HepG2 (cell line): ENCODE results near the gene FGFR3. TPM values are rescaled to one million over a fixed set of nuclear protein-coding genes. Genes with fewer than 3 reads are reported as not detected.
A peak's percentile ranks its signal among the peaks of the same experiment; 100 is the strongest.

ENCODE experiments used
- ARHGAP35 ChIP-seq: sonication (generic); formaldehyde crosslinking; IDR thresholded peaks from 2 replicates; pipeline ENCODE4 v1.9.0; 2022; ENCODE audit warnings: mild to moderate bottlenecking, inconsistent platforms, moderate library complexity, missing genetic modification reagents, borderline replicate concordance
- BORCS8-MEF2B ChIP-seq: sonication (generic); formaldehyde crosslinking; IDR thresholded peaks from 2 replicates; pipeline ENCODE4 v1.8.0; 2022; ENCODE audit warnings: mild to moderate bottlenecking, missing genetic modification reagents
- CEBPG ChIP-seq: IDR thresholded peaks from 2 replicates; pipeline ENCODE4 v1.6.1; 2016
- HDAC1 ChIP-seq: sonication (generic); formaldehyde crosslinking; IDR thresholded peaks from 2 replicates; pipeline ENCODE4 v1.5.1; 2020; ENCODE audit warnings: mild to moderate bottlenecking, missing genetic modification reagents
- IRF2 ChIP-seq: IDR thresholded peaks from 2 replicates; pipeline ENCODE4 v1.6.1; 2018; ENCODE audit warnings: missing genetic modification reagents, missing compliant biosample characterization
- KAT2B ChIP-seq: fragments of 150-350 bp; IDR thresholded peaks from 2 replicates; pipeline ENCODE4 v1.6.1; 2014; ENCODE audit warnings: low read depth, low read length, borderline replicate concordance
- MAX ChIP-seq: IDR thresholded peaks from 2 replicates; pipeline ENCODE4 v1.6.1; 2012; ENCODE audit warnings: inconsistent platforms
- MBNL3 ChIP-seq: fragments of 250-450 bp; sonication (Bioruptor Pico); conservative IDR thresholded peaks from 2 replicates; pipeline ENCODE4 v1.8.0; 2022; ENCODE audit warnings: mild to moderate bottlenecking, inconsistent platforms
- MXD4 ChIP-seq: IDR thresholded peaks from 2 replicates; pipeline ENCODE4 v1.6.1; 2016; ENCODE audit warnings: mild to moderate bottlenecking, missing biosample characterization, missing genetic modification reagents
- NFATC3 ChIP-seq: sonication (generic); formaldehyde crosslinking; IDR thresholded peaks from 2 replicates; pipeline ENCODE4 v1.5.1; 2020; ENCODE audit warnings: mild to moderate bottlenecking, missing genetic modification reagents
- RCOR2 ChIP-seq: IDR thresholded peaks from 2 replicates; pipeline ENCODE4 v1.6.1; 2016; ENCODE audit warnings: missing biosample characterization, missing genetic modification reagents
- SIN3B ChIP-seq: fragments of 150-350 bp; IDR thresholded peaks from 2 replicates; pipeline ENCODE4 v1.6.1; 2014; ENCODE audit warnings: low read length
- SMAD1 ChIP-seq: sonication (generic); formaldehyde crosslinking; IDR thresholded peaks from 2 replicates; pipeline ENCODE4 v1.4.0; 2020; ENCODE audit warnings: missing genetic modification reagents, low read depth, mild to moderate bottlenecking, borderline replicate concordance
- TEAD3 ChIP-seq: optimal IDR thresholded peaks from 2 replicates; pipeline ENCODE3; 2016; ENCODE audit warnings: borderline replicate concordance
- XBP1 ChIP-seq: sonication (generic); formaldehyde crosslinking; IDR thresholded peaks from 2 replicates; pipeline ENCODE4 v1.5.0; 2020; ENCODE audit warnings: missing genetic modification reagents
- ZMAT3 ChIP-seq: sonication (generic); formaldehyde crosslinking; conservative IDR thresholded peaks from 2 replicates; pipeline ENCODE4 v1.7.0; 2021; ENCODE audit warnings: missing genetic modification reagents
- ZNF10 ChIP-seq: sonication (generic); formaldehyde crosslinking; IDR thresholded peaks from 2 replicates; pipeline ENCODE4 v1.4.0; 2020; ENCODE audit warnings: mild to moderate bottlenecking, low read depth, missing genetic modification reagents, borderline replicate concordance
- ZNF232 ChIP-seq: sonication (generic); formaldehyde crosslinking; IDR thresholded peaks from 2 replicates; pipeline ENCODE4 v1.4.0; 2020; ENCODE audit warnings: missing genetic modification reagents, borderline replicate concordance
- ZNF552 ChIP-seq: sonication (generic); formaldehyde crosslinking; IDR thresholded peaks from 2 replicates; pipeline ENCODE4 v1.9.0; 2022; ENCODE audit warnings: missing genetic modification reagents, mild to moderate bottlenecking, borderline replicate concordance
- ZNF557 ChIP-seq: sonication (generic); formaldehyde crosslinking; IDR thresholded peaks from 2 replicates; pipeline ENCODE4 v1.4.0; 2020; ENCODE audit warnings: missing genetic modification reagents
- ZNF746 ChIP-seq: sonication (generic); formaldehyde crosslinking; IDR thresholded peaks from 2 replicates; pipeline ENCODE4 v1.8.0; 2022; ENCODE audit warnings: mild to moderate bottlenecking, missing genetic modification reagents
- polyA plus RNA-seq, 8 experiments: library from polyadenylated mRNA; depleted of rRNA in 3 of 8; stranded (reverse) in 7 of 8; unstranded in 1 of 8; fragments of >200 nt; fragmentation: Illumina TruSeq in 4 of 8; extraction: Trizol in 4 of 8; gene quantifications; 2 replicates each; pipeline versions ENCODE4 v1.2.1 to v1.2.3, GENCODE V29; 2011 to 2016; ENCODE audit warnings: low read depth in 4 of 8, missing spikeins in 1 of 8, mixed read lengths in 1 of 8; ENCODE audit not compliant: insufficient read depth in 1 of 8
- total RNA-seq, 5 experiments: library from RNA; depleted of rRNA; stranded (reverse); fragments of >200 nt; fragmentation: Illumina TruSeq; extraction: Trizol; gene quantifications; 2 replicates each; pipeline ENCODE4 v1.2.3, GENCODE V29; 2016; ENCODE audit warnings: low read depth in 1 of 5
- TF ChIP-seq, protein P1 (sequence below): sonication (generic); formaldehyde crosslinking; IDR thresholded peaks from 2 replicates; pipeline ENCODE4 v1.5.0; 2020; ENCODE audit warnings: mild to moderate bottlenecking, missing genetic modification reagents, borderline replicate concordance
- TF ChIP-seq, protein P2 (sequence below): IDR thresholded peaks from 2 replicates; pipeline ENCODE4 v1.6.1; 2016; ENCODE audit warnings: low read depth, missing genetic modification reagents, missing compliant biosample characterization

FGFR3 gene
- total and polyA plus RNA-seq, 2 of the 13 experiments (the other 11 are each of a cell fraction or from before 2014, with no cell fraction given): 103 to 109 TPM

DNA sequence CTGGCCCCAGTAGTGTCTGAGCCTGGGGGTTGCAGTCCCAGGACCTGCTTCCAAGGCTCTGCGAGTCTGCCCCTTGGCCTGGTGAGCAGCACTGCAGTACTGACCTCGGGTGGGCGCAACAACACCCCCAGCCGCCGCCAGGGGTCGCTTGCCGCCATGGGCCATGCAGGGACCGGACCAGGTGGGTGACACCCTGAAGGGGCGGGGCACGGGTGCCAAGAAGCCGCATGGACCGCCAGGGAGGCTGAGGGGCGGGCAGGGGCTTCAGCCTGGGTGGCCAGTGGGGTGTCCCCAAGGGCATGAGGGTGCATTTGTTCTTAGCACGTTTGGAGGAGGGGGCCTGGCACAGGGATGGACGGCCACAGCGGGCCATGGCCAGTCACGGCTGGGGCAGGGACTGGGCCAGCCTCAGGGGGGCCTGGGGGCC is 46.8 kb upstream of the FGFR3 start (continued):
- TF ChIP-seq, protein P1, sequence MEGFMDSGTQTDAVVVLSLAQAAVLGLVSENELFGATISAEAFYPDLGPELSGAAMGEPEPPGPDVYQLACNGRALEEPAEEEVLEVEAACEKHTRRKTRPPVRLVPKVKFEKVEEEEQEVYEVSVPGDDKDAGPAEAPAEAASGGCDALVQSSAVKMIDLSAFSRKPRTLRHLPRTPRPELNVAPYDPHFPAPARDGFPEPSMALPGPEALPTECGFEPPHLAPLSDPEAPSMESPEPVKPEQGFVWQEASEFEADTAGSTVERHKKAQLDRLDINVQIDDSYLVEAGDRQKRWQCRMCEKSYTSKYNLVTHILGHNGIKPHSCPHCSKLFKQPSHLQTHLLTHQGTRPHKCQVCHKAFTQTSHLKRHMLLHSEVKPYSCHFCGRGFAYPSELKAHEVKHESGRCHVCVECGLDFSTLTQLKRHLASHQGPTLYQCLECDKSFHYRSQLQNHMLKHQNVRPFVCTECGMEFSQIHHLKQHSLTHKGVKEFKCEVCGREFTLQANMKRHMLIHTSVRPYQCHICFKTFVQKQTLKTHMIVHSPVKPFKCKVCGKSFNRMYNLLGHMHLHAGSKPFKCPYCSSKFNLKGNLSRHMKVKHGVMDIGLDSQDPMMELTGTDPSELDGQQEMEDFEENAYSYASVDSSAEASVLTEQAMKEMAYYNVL (CRISPR knock-in tag): no peak
- TF ChIP-seq ARHGAP35 (CRISPR knock-in tag): no peak
- TF ChIP-seq SIN3B: no peak
- peak; percentile 66; the same call in 1 of the 2 replicates for TF ChIP-seq IRF2 (CRISPR knock-in tag)
- TF ChIP-seq ZNF232: peak; percentile 25; the same call in 1 of the 2 replicates
- TF ChIP-seq ZNF552 (CRISPR knock-in tag): 0 out of 2 replicates have a peak, but pooled peaks have one; percentile 4
- TF ChIP-seq RCOR2 (CRISPR knock-in tag): no peak
- TF ChIP-seq BORCS8-MEF2B (CRISPR knock-in tag): 0 out of 2 replicates have a peak, but pooled peaks have one; percentile 38
- TF ChIP-seq TEAD3 (CRISPR knock-in tag): peak; percentile 19
- no peak for TF ChIP-seq KAT2B
- peak; percentile 89 for TF ChIP-seq MXD4 (CRISPR knock-in tag)
- no peak for TF ChIP-seq ZNF557 (CRISPR knock-in tag)
- TF ChIP-seq, protein P2, sequence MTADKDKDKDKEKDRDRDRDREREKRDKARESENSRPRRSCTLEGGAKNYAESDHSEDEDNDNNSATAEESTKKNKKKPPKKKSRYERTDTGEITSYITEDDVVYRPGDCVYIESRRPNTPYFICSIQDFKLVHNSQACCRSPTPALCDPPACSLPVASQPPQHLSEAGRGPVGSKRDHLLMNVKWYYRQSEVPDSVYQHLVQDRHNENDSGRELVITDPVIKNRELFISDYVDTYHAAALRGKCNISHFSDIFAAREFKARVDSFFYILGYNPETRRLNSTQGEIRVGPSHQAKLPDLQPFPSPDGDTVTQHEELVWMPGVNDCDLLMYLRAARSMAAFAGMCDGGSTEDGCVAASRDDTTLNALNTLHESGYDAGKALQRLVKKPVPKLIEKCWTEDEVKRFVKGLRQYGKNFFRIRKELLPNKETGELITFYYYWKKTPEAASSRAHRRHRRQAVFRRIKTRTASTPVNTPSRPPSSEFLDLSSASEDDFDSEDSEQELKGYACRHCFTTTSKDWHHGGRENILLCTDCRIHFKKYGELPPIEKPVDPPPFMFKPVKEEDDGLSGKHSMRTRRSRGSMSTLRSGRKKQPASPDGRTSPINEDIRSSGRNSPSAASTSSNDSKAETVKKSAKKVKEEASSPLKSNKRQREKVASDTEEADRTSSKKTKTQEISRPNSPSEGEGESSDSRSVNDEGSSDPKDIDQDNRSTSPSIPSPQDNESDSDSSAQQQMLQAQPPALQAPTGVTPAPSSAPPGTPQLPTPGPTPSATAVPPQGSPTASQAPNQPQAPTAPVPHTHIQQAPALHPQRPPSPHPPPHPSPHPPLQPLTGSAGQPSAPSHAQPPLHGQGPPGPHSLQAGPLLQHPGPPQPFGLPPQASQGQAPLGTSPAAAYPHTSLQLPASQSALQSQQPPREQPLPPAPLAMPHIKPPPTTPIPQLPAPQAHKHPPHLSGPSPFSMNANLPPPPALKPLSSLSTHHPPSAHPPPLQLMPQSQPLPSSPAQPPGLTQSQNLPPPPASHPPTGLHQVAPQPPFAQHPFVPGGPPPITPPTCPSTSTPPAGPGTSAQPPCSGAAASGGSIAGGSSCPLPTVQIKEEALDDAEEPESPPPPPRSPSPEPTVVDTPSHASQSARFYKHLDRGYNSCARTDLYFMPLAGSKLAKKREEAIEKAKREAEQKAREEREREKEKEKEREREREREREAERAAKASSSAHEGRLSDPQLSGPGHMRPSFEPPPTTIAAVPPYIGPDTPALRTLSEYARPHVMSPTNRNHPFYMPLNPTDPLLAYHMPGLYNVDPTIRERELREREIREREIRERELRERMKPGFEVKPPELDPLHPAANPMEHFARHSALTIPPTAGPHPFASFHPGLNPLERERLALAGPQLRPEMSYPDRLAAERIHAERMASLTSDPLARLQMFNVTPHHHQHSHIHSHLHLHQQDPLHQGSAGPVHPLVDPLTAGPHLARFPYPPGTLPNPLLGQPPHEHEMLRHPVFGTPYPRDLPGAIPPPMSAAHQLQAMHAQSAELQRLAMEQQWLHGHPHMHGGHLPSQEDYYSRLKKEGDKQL: 0 out of 2 replicates have a peak, but pooled peaks have one; percentile 12
- TF ChIP-seq ZMAT3 (CRISPR knock-in tag): 0 out of 2 replicates have a peak, but pooled peaks have one; percentile 20
- peak; percentile 56 for TF ChIP-seq CEBPG (CRISPR knock-in tag)
- peak; percentile 75 for TF ChIP-seq HDAC1 (CRISPR knock-in tag)
- no peak for TF ChIP-seq NFATC3
- TF ChIP-seq MAX: no peak
- no peak for TF ChIP-seq MBNL3 (CRISPR knock-in tag)
- no peak for TF ChIP-seq XBP1 (CRISPR knock-in tag)
- TF ChIP-seq ZNF10: no peak
- no peak for TF ChIP-seq ZNF746
- TF ChIP-seq SMAD1: no peak; the same call in 1 of the 2 replicates
